Inflammatory macrophage treated with lipopolysaccharide for 1 hour (primary cell): ENCODE results near the gene ORC5.
"Not testable (repeated sequence)": the region's sequence is repeated elsewhere in the genome, so short reads cannot be mapped to it uniquely, and the experiment has no call there.

ENCODE experiments used
- DNase-seq, 2 donors: peaks; one replicate each; pipeline ENCODE4 v3.0.0-alpha.2; 2020 to 2022

ORC5 gene

GRCh38 chr7:104179178-104179577, 28.6 kb downstream of the ORC5 start:
- DNase-seq, result no peak

- not testable (repeated sequence) for DNase-seq
Measured at GRCh38 chr7:104177565-104178083, 30.2 kb downstream of the ORC5 start.

GRCh38 chr7:104176332-104176731, 31.5 kb downstream of the ORC5 start:
- DNase-seq, result no peak

GRCh38 chr7:104175361-104175984, 32.3 kb downstream of the ORC5 start:
- no peak for DNase-seq

- DNase-seq, result no peak
Measured at GRCh38 chr7:104174798-104175197, 33.0 kb downstream of the ORC5 start.

GRCh38 chr7:104162081-104162480, 45.7 kb downstream of the ORC5 start:
- DNase-seq, result no peak

GRCh38 chr7:104161244-104161643, 46.6 kb downstream of the ORC5 start:
- no peak for DNase-seq

GRCh38 chr7:104160375-104160774, 47.4 kb downstream of the ORC5 start:
- DNase-seq, result peak in 1 of 2 donors; percentile 33

- DNase-seq, result peak in 1 of 2 donors; percentile 11
Measured at GRCh38 chr7:104156842-104157277, 51.0 kb downstream of the ORC5 start.

GRCh38 chr7:104153287-104153686, 54.5 kb downstream of the ORC5 start:
- no peak for DNase-seq

GRCh38 chr7:104152468-104152867, 55.3 kb downstream of the ORC5 start:
- no peak for DNase-seq

- DNase-seq, result no peak
Measured at GRCh38 chr7:104150470-104150869, 57.3 kb downstream of the ORC5 start.

- DNase-seq, result no peak
Measured at GRCh38 chr7:104149822-104150221, 58.0 kb downstream of the ORC5 start.

GRCh38 chr7:104142147-104142546, 65.7 kb downstream of the ORC5 start:
- no peak for DNase-seq

- no peak for DNase-seq
Measured at GRCh38 chr7:104137971-104138370, 69.8 kb downstream of the ORC5 start.

- DNase-seq, result no peak
Measured at GRCh38 chr7:104137511-104137910, 70.3 kb downstream of the ORC5 start.

- DNase-seq, result no peak
Measured at GRCh38 chr7:104136981-104137380, 70.8 kb downstream of the ORC5 start.

GRCh38 chr7:104136561-104136960, 71.3 kb downstream of the ORC5 start:
- DNase-seq, result no peak

- DNase-seq, result no peak
Measured at GRCh38 chr7:104135760-104136558, 71.9 kb downstream of the ORC5 start.

- no peak for DNase-seq
Measured at GRCh38 chr7:104133238-104133637, 74.6 kb downstream of the ORC5 start.

- no peak for DNase-seq
Measured at GRCh38 chr7:104130726-104131125, 77.1 kb downstream of the ORC5 start.

- DNase-seq, result no peak
Measured at GRCh38 chr7:104127204-104127603, 80.6 kb downstream of the ORC5 start.

GRCh38 chr7:104126411-104126841, 81.4 kb downstream of the ORC5 start:
- no peak for DNase-seq

- no peak for DNase-seq
Measured at GRCh38 chr7:104124893-104125477, 82.8 kb downstream of the ORC5 start.
